H1 (cell line): ENCODE measurements around the gene CS. TPM values are rescaled to one million over a fixed set of nuclear protein-coding genes. Genes with fewer than 3 reads are reported as not detected.

Source experiments
- ASH2L ChIP-seq: fragments of 200-600, 300-600 bp; sonication (generic); IDR thresholded peaks from one replicate; pipeline ENCODE4 v1.7.1; 2017; ENCODE audit warnings: low read length
- CTBP2 ChIP-seq: IDR thresholded peaks from 2 replicates; pipeline ENCODE4 v1.7.0; 2011; ENCODE audit warnings: borderline replicate concordance, mild to moderate bottlenecking, moderate library complexity, mixed read lengths, low read length; ENCODE audit not compliant: insufficient read depth, insufficient read length
- MAFK ChIP-seq: IDR thresholded peaks from 2 replicates; pipeline ENCODE4 v1.6.1; 2012; ENCODE audit warnings: low read depth, mild to moderate bottlenecking, improper control_type of control experiment, low read length
- SP2 ChIP-seq: IDR thresholded peaks from 2 replicates; pipeline ENCODE4 v1.6.1; 2012; ENCODE audit warnings: mild to moderate bottlenecking, low read length, inconsistent platforms
- polyA plus RNA-seq, 7 experiments: library from polyadenylated mRNA; depleted of rRNA in 3 of 7; stranded (reverse) in 5 of 7; unstranded in 2 of 7; fragments of >200 nt in 5 of 7; fragments of 200-250 nt in 2 of 7; gene quantifications; 1 replicate in 5 of 7; 2 replicates in 1 of 7; 4 replicates in 1 of 7; pipeline versions ENCODE4 v1.2.1 to v1.2.3, GENCODE V29; 2011 to 2013; ENCODE audit warnings: missing spikeins in 2 of 7, mixed read lengths in 2 of 7
- total RNA-seq: library from RNA; stranded (reverse); fragmentation: NEBNext Ultra II Directional; extraction: Animal tissue kit (Norgen Biotek cat#: 25700); gene quantifications from 2 replicates; pipeline ENCODE4 v1.2.1, GENCODE V29; 2021

CS gene
- total and polyA plus RNA-seq, 2 of the 8 experiments (the other 6 are each of a cell fraction or from before 2014, with no cell fraction given), result 96.6 to 238 TPM

- TF ChIP-seq CTBP2 (no peak), MAFK (no peak), ASH2L (no peak), SP2 (no peak)
These were observed 2.7 kb downstream of the CS start (continued) for GRCh38 chr12:56297400-56297799.
